Testis (tissue), 3 donors: Measurements from ENCODE around the gene OTOGL. TPM values are rescaled to one million over a fixed set of nuclear protein-coding genes. Genes with fewer than 3 reads are reported as not detected.

Experiments
- DNase-seq: peaks from one replicate; pipeline ENCODE4 v3.0.0-alpha.2; 2019
- H3K27ac ChIP-seq, 2 donors: fragments of 200-600 bp; sonication (generic); one replicate each; pipeline ENCODE4 v1.5.1; 2019
- H3K27me3 ChIP-seq: fragments of 200-600 bp; sonication (generic); one replicate; pipeline ENCODE4 v1.5.1; 2019
- H3K36me3 ChIP-seq: fragments of 200-600 bp; sonication (generic); one replicate; pipeline ENCODE4 v1.5.1; 2017; ENCODE audit warnings: low read depth; ENCODE audit errors: missing control alignments
- H3K4me1 ChIP-seq: fragments of 200-600 bp; sonication (generic); one replicate; pipeline ENCODE4 v1.5.1; 2019
- H3K4me3 ChIP-seq, 2 donors: fragments of 200-600 bp; sonication (generic); one replicate each; pipeline ENCODE4 v1.5.1; 2017 to 2019
- H3K9me3 ChIP-seq: fragments of 200-600 bp; sonication (generic); one replicate; pipeline ENCODE4 v1.5.1; 2017
- POLR2A ChIP-seq: fragments of 450-650 bp; IDR thresholded peaks from one replicate; pipeline ENCODE4 v1.6.1; 2017; ENCODE audit warnings: antibody characterized with exemption, mild to moderate bottlenecking, moderate library complexity
- WGBS, 2 donors: methylation state at CpG; one replicate each; pipeline ENCODE4 v1.1.5; 2018; 5-methylcytosine and 5-hydroxymethylcytosine counted together
- intact Hi-C: fragments of 100-400 bp; cut with DNase I; formaldehyde crosslinking; loops from one replicate; pipeline ENCODE4 v1.15.1; 2023; ENCODE audit warnings: low total_unique reads
- polyA plus RNA-seq: library from polyadenylated mRNA; stranded (reverse); fragments of 350-450 nt; fragmentation: Illumina TruSeq; extraction: RNeasy Lipid Tissue Mini Kit (QIAGEN cat#74804); gene quantifications from one replicate; pipeline ENCODE4 v1.2.3, GENCODE V29; 2014; ENCODE audit warnings: low read depth, low replicate concordance; ENCODE audit not compliant: insufficient read depth
- total RNA-seq, 2 donors: library from RNA; depleted of rRNA; stranded (reverse); fragments of >200 nt; gene quantifications; one replicate each; pipeline ENCODE4 v1.2.3, GENCODE V29; 2016
- TF ChIP-seq, protein P1 (sequence below), 3 experiments: fragments of 450-650 bp in 2 of 3; fragments of 200-600 bp in 1 of 3; sonication (generic) in 1 of 3; IDR thresholded peaks; one replicate each; pipeline ENCODE4 v1.5.1; 2016 to 2019; ENCODE audit warnings: antibody characterized with exemption in 3 of 3, mild to moderate bottlenecking in 2 of 3, moderate library complexity in 1 of 3

OTOGL gene
- total and polyA plus RNA-seq, 3 donors from 2014 or later = 0.87 to 0.88 (median 0.87) TPM

DNA sequence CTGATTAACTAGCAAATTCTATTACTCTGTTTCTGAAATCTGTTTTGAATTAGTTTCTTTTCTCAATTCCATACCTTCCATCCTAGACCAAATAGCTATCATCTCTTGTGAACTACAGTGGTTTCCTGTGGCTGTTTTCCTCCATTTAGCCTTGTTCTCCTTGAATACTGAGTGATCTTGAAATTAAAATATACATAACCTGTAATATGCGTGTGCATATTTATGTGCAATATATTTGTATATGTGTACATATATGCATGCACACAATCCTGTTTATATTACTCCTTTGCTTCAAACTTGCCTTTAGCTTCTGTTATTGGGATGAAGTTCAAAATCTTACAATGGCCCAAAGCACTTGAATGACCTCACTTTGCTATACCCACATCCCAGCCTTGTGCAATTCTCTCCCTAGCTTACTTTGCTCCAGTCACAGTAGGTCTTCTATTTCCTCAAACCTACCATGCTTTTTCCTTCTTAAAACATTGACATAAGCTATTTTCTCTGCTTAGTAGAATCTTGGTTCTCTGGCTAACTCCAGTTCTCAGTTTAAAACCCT lies 99.5 kb downstream of the OTOGL start:
- 93 to 98% methylated on average over 1 of the region's 1 CpG for WGBS, 2 donors
- Histone ChIP-seq H3K36me3 (no peaks in the 10 kb centered on the region), H3K4me3 (no peak overlapping the region), H3K27me3 (no peaks in the 10 kb centered on the region), H3K4me1 (no peaks in the 10 kb centered on the region), H3K27ac (no peak overlapping the region), H3K9me3 (no peaks in the 10 kb centered on the region)
- intact Hi-C loops = no loop called here
- no peak for DNase-seq
- TF ChIP-seq, protein P1, sequence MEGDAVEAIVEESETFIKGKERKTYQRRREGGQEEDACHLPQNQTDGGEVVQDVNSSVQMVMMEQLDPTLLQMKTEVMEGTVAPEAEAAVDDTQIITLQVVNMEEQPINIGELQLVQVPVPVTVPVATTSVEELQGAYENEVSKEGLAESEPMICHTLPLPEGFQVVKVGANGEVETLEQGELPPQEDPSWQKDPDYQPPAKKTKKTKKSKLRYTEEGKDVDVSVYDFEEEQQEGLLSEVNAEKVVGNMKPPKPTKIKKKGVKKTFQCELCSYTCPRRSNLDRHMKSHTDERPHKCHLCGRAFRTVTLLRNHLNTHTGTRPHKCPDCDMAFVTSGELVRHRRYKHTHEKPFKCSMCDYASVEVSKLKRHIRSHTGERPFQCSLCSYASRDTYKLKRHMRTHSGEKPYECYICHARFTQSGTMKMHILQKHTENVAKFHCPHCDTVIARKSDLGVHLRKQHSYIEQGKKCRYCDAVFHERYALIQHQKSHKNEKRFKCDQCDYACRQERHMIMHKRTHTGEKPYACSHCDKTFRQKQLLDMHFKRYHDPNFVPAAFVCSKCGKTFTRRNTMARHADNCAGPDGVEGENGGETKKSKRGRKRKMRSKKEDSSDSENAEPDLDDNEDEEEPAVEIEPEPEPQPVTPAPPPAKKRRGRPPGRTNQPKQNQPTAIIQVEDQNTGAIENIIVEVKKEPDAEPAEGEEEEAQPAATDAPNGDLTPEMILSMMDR (IDR thresholded peaks at IDR 0.05) = no peak
- no peak for TF ChIP-seq POLR2A

DNA sequence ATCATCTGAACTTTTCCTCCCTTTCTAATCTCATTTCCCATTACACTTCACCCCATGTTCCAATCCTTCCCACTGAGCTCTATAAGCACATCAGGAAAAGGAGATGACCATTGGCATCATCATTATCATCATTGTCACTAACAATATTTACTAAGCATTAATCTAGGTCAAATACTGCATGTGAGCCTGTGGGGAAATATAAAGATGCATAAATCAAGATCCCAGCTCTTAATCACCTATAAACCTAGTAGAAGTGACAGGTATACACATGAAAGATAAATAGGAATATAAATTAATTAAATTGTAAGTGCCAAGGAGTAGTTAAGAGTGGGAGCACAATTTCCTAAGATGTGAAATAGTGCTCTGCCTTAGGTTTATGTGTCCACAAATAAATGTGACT lies 100.6 kb downstream of the OTOGL start:
- TF ChIP-seq, protein P1 (IDR thresholded peaks at IDR 0.05) = no peak
- no peak for TF ChIP-seq POLR2A
- intact Hi-C loops = no loop called here
- no peaks in the 10 kb centered on the region for H3K36me3 ChIP-seq
- no peaks in the 10 kb centered on the region for H3K27me3 ChIP-seq
- H3K9me3 ChIP-seq = no peaks in the 10 kb centered on the region
- H3K4me3 ChIP-seq = no peak overlapping the region
- DNase-seq = no peak
- no peak overlapping the region for H3K27ac ChIP-seq
- no peaks in the 10 kb centered on the region for H3K4me1 ChIP-seq

GRCh38 chr12:80200414-80200813 lies 101.1 kb downstream of the OTOGL start:
- Histone ChIP-seq H3K9me3 (no peaks in the 10 kb centered on the region), H3K4me3 (no peak overlapping the region), H3K36me3 (no peaks in the 10 kb centered on the region), H3K27ac (no peak overlapping the region), H3K4me1 (no peaks in the 10 kb centered on the region), H3K27me3 (no peaks in the 10 kb centered on the region)
- WGBS, 2 donors = 78 to 87% methylated on average over 1 of the region's 1 CpG
- intact Hi-C loops = no loop called here
- DNase-seq = no peak
- TF ChIP-seq, protein P1 (IDR thresholded peaks at IDR 0.05) = no peak
- TF ChIP-seq POLR2A = no peak

DNA sequence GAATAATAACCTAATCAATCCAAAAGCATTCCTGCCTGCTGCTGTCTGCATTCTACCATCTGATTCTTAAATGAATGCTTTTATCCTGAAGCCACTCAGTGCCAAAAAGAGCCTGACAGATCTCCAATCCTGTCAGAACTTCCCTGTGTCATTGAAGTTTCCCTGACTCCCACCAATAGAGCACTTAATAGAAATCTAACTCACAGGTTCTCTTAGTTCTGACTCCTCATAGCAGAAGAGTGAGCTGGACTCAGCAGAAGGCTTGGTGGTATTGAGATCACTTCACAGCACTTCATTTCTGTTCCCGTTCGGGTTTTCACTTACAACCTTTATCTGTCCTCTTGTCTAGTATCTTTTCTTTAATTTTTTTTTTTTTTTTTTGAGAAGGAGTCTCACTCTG lies 102.6 kb downstream of the OTOGL start:
- no peak for TF ChIP-seq POLR2A
- TF ChIP-seq, protein P1 (IDR thresholded peaks at IDR 0.05) = no peak
- no peak overlapping the region for H3K27ac ChIP-seq
- H3K4me1 ChIP-seq = no peaks in the 10 kb centered on the region
- intact Hi-C loops = no loop called here
- no peaks in the 10 kb centered on the region for H3K27me3 ChIP-seq
- H3K4me3 ChIP-seq = no peak overlapping the region
- WGBS, 2 donors = 100% methylated on average over 2 of the region's 2 CpGs
- no peaks in the 10 kb centered on the region for H3K36me3 ChIP-seq
- H3K9me3 ChIP-seq = no peaks in the 10 kb centered on the region
- DNase-seq = no peak

GRCh38 chr12:80205960-80206359 lies 106.6 kb downstream of the OTOGL start:
- WGBS, 2 donors = 70 to 81% methylated on average over 1 of the region's 1 CpG
- Histone ChIP-seq H3K27ac (no peak overlapping the region), H3K27me3 (no peaks in the 10 kb centered on the region), H3K4me3 (no peak overlapping the region), H3K4me1 (no peaks in the 10 kb centered on the region), H3K36me3 (no peaks in the 10 kb centered on the region), H3K9me3 (no peaks in the 10 kb centered on the region)
- no peak for TF ChIP-seq POLR2A
- TF ChIP-seq, protein P1 (IDR thresholded peaks at IDR 0.05) = no peak
- DNase-seq = no peak
- intact Hi-C loops = no loop called here
